ENCODE results near the gene OXTR.

Gene OXTR

DNA sequence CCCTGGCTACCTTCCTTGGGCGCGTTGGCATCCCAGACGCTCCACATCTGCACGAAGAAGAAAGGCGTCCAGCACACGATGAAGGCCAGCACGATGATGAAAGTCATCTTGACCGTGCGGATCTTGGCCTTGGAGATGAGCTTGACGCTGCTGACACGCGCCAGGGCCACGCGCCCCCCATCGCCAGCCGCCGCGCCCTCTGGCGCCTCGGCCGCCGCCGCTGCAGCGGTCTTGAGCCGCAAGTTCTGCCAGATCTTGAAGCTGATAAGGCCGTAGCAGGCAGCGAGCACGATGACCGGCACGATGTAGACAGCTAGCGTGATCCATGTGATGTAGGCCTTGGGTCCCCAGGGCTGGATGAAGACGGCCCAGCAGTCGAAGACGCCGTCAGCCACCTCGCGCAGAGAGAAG is 2.2 kb downstream of the OXTR start:
- DNase-seq: no peak

DNA sequence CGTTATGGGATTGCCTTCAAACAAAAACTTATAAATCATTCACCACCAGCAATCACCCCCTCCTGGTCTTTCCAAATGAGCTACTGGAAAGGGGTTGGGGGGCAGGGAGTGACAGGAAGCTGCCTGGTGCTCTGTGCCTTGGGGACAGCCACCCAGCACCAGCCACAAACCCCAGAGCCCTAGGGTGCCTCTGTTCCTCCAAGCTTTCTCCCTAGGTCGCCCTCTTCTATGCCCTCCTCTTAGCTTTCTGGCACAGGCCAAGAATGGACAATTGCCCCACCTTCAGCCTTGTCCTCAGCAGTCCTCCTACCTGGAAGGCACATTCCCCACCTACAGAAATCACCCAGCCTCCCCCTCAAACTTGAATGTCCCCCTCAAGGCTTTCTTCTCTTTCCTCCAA is 3.3 kb downstream of the OXTR start:
- DNase-seq: no peak

DNA sequence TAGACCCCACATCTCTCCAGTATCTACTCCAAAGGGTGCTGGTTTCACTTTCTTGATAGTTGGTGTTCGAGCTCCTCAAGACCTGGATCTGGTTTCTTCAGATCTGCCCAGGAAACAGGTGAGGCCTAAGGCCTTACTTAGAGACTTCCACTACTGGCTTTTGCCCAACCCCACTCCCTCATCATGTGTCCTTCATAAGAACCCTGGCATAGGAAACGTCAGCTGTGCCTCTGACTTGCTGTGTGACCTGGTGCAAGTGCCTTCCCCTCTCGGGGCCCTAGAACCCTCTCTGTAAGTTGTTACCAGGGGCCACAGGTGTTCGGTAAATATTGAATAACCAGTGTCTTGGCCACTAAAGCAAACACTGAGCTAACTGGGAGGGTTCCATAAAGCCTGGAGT is 3.9 kb downstream of the OXTR start:
- DNase-seq: no peak

DNA sequence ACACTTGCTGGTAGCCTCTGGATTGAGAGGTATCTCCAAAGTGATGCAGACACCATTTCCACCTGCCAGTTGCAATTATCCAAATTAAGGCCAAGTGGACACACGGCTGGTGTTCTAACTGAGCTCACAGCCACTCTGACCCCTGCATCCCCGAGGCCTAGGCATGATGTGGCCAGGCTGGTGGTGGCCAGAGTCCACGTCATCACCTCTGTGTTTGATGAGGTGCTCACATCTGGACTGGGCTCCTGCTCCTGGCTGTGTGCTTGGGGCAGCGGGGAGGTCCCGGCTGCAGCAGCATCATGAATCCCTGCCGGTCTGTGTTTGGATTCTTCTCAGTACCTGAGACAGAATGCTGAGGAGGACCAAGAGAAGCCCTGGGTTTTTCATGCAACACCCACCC is 4.9 kb downstream of the OXTR start:
- DNase-seq: no peak

DNA sequence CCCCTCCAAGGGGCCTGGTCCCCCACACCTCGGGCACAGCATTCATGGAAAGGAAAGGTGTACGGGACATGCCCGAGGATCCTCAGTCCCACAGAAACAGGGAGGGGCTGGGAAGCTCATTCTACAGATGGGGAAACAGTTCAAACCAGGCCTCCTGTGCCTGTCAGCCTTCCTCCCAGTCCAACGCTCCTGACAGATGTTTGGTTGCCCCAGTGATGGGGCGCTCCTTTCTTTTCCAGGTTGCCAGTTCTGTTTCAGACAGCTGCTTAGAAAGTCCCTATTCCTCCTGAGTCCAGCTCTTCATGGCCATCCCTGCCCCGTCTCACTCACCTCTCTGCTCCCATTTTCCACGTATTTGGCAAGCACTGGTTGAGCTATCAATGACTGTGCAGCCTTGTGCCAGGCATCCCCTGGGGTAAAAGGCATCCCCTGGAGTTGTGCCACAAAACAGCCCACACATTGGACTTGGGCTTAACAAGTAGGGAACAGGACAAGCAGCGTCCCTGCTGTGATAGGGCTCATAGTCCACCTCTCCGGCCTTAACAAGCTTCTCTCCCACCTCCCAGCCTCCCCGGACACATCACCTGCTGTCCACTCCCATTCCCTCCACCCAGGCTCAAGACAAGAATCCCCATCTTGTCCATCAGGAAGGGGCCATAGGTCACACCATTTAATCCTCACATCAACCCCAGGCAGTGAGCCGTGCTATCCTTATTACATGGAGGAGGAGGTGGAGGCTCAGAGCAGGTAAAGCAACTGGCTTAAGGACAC is 6.6 kb downstream of the OXTR start:
- DNase-seq: no peak

DNA sequence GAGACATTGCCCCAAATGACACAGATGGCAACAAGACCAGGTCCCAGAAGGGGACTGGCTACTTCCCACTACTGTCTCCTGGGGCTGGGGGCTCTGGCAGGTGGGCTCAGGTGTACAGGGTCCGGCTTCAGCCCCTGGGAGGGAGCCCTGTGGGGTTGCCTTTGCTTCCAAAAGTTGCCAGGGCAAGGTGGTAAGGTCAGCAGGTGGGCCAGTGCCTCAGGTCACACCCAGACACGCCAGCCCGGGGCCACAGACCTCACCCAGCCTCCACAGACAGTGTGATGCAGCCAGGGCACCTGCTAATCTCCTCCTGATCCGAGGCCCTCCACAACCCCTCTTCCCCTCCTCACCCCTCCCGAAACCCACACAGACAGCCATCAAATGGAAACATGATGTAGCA is 7.5 kb downstream of the OXTR start:
- DNase-seq: no peak

DNA sequence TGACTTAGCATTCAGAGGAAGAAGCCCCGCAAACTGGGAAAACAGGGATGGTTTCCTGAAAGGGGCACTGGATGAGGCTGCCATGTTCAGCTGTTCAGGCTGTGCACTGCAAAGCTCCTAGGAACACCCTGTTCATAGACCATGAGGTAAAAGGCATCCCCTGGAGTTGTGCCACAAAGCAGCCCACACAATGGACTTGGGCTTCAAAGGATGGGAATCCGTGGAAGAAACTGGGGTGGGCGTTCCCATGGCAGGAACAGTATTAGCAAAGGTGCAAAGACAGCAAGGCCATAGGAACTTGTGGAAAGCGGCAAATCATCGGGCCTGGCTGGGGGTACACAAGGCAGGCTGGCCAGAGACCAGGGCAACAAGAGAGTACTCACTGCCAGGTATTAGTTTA is 8.9 kb downstream of the OXTR start:
- DNase-seq: no peak

DNA sequence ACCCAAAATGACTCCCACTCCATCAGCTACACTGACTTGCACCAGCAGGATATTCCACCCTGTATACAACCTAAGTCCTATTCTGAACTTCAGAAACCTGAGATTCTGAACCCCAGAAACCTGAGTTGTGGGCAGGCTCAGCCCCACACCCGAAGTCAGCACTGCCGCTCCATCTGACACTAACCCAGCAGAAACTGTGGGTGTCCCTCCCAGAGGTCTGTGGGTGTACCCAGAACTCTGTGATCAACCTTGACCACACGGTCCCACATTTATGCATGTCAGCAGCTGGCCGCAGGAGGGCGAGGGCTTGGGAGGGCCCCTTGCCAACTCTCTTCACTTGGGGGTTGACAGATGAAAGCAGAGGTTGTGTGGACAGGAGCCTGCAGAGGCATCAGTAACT is 9.3 kb downstream of the OXTR start:
- no peak for DNase-seq

DNA sequence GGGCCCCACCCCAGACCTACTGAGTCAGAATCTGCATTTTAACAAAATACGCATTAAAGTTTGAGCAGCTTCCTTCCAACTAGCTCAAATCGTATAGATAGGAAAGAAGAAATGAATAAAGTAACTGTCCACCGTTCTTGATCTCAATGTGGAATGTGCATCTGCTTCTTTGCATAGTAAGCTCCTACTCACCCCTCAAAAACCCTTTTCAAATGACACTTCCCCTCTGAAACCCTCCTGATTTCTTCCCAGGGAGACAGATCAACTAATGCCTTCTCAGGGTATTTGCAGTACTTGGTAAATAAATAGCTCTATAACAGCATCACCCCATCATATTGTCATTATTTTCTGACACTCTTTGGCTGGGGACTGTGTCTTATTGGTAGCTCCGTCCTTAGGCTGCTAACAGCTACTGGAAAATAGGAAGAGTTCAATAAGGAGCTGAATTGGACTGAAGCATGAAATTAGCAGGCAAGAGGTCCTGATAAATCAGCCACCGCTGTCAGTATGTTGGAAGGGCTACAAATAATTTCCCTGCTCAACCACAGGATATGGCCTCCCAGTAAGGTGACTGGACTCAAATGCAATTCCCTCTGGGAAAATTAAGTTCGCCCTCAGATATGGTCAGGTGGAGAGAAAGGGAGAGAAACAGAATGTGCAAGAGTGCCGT is 10.2 kb downstream of the OXTR start:
- no peak for DNase-seq

DNA sequence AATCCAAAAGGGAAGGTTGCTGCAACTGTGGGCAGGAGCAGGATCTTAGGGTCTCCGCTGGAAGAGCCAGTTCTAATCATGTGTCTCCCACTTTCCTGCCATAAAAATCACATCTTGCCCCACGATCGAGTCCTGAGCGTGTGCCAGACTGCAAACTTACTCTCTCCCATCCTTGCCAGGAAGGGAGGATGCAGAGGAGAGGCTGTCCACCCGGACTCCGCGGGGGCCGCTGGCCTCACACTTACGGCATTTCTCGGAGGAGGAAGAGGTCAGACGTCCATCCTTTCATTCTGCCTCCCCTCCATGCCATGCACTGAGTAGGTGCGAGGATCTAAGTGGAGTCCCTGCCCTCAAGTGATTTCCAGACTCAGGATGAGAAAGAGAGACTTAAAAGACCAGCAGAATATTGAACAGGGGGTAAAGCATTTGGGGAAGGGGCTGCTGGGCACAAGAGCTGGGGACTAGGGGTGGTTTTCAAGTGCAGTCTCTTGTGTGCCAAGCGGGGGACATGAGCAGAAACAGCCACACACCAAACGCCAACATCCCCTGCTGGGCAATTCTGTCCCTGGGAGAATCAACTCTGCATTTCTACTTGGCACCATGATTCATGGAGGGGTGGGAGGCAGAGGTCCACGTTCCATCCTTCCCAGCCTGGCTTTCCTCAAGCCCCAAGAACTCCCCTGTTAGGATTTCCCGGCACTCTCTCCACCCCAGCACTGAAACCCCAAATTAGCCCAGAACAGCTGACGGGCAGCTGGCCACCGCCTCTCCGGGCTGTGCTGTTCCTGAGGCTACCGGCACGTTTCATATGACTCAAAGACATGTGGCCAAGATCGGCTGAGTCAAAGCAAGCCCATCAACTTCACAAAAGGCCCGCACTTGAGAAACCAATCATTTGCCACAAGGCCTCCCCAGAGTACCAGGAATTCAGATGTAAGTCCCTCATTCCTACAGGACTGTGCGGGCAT is 11.6 kb downstream of the OXTR start:
- no peak for DNase-seq

DNA sequence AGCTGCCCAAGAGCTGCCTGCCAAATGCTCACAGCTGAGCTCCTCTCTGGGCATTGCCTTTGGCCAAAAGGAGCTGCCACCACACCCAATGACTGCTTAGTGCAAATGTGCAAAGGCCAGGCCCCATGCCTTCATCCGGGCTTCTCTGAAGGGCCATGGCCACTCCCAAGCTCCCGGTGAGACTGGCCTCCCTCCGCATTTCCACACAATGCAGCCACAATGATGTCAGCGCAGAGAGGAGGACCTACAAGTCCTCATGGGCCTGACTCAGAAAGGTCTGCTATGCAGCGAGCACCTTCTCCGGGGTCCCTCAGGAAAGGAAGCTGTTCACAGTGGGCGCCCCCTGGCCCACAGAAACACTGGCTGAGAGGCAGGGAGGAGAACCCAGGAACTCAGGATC is 12.7 kb downstream of the OXTR start:
- no peak for DNase-seq

DNA sequence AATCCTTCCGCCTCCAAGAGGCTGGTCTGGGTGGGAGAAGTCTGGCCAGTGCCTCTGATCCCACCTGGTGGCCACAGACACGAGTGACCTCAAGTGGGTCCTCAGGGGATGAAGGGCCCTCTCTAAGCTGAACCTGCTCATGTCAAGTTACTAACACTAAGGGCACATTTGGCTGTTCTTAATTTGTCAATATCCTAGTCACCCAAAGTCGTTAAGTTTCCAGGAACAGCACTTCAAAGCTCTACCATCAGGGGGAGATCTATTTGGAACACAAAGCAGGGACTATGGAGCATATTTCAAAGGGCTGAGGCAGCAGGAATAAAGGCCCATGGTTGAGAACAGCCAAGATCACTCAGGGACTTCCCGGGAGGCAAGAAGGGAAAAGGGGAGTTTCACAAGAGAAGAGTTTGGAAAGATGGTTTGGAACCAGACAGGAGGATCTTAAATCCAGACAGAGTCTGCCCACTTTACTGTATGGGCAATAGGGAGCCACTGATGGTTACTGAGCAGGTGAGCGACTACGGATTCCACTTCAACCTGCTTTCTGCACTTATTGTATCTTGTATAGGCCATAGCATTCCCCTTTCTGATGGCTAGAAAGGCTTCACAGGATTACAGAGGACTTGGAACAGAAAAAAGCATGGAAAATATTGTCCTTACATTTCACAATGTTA is 13.7 kb downstream of the OXTR start:
- DNase-seq: no peak

DNA sequence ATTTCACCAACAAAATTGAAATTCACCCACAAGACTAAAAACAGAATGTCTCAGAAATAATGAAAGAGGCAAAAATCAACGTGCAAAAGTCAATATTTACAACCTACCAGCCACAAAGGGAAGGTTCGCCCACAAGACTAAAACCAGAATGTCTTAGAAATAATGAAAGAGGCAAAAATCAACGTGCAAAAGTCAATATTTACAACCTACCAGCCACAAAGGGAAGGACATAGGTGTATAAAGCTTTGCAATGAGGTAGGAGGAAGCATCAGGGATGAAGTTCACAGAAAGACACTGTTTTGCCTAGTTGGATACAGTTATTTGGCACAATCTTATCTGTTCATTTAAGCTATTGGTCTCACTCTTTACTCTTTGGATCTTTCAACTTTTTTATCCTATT is 14.3 kb downstream of the OXTR start:
- DNase-seq: no peak

DNA sequence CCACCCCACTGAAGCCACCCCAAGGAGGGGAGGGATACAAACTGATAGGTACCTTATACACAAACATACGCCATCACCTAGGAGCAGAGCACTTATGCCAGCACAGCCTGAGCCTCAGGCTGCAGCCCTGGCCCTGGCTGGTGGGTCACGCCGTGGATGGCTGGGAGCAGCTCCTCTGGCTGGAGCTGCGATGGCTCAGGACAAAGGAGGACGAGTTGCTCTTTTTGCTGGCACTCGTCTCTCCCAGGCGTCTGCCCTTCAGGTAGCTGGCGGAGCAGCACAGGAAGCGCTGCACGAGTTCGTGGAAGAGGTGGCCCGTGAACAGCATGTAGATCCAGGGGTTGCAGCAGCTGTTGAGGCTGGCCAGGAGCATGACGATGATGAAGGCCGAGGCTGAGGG is 16.6 kb downstream of the OXTR start:
- no peak for DNase-seq

DNA sequence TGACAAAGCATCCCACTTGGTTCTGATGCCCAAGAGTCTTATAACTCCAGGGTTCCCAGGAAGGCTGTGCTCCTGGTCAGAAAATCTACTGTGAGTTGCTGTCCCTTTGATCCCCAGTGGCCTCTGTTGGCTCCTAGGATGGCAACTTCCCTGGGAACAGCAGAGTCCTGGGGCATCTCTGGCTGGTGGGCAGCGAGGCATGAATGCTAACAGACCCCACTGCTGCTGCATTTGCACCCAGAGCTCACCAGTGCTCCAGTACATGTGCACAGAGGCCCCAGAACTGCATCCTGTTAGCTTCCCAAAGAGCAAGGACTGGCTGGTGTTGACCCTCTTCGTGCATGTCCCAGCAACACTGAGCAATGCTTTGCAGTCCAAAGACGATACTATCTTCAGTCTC is 20.1 kb downstream of the OXTR start:
- DNase-seq: no peak

DNA sequence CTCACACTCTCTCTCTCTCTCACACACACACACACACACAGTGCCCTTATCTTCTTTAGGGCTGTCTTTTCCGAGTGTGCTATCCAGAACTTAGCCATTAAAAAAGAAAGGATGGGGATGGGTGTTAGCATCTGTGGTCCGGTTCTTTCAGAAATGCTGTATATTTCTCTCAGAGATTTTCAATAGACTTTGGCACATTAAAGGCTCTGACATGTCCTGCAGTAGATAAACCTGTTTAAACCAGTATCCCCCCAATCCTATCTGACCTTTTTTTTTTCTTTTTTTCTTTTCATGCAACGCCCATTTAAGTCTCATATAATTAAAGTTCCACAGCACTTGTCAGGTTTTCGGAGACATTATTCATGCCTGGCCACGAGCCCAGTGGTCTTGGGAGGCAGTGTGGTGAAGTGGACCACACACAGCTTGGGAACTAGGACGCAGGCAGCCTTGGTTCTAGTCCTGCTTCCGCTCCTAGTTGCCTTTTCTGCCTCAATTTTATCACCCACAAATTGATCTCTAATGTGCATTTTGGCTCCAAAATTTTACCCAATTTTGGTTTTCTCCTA is 22.6 kb downstream of the OXTR start:
- DNase-seq: no peak

DNA sequence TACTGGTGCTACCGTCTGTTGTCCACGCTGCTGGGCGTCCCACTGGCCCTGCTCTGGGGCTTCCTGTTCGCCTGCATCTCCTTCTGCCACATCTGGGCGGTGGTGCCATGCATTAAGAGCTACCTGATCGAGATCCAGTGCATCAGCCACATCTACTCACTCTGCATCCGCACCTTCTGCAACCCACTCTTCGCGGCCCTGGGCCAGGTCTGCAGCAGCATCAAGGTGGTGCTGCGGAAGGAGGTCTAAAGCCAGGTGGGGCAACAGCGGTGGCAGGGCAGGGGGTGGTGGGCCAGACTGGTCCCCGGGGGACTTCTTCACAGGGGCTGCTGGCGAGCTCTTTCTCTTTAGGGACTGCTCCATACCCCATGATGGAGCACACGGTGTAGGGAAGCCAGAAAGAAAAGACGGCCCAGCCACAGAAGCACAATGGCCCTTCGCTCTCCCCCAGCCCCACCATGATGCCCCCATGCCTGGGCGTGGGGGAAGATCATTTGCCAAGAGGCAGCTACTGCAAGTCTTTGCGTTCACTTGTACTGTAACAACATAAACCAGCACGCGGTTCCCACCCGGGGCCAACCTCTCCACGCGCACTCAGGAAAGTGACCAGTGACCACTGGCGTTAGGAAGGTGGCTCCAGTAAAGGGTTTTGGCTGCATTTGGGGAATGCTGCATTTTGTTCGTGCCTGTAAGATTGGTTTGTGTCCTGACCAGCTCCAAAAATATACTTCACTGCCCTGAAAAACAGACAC is 23.6 kb downstream of the OXTR start:
- DNase-seq: no peak

DNA sequence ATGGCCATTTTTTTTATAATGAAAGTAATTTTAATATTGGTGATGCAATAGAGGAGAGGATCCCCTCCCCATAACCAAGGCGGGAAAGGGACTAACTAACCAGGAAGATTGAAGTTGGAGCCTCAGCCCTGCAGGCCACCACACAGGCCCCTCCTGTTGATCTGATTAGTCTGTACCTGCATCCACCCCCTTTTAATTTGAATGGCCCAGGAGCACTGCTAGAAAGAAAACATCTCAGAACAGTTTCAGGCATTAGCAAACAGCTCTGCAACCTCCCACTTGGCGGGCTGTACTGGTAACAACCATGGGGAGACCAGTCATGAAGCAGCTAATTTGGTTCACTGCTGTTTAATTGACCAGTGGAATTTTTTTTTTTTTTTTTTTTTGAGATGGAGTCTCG is 25.5 kb downstream of the OXTR start:
- no peak for DNase-seq

DNA sequence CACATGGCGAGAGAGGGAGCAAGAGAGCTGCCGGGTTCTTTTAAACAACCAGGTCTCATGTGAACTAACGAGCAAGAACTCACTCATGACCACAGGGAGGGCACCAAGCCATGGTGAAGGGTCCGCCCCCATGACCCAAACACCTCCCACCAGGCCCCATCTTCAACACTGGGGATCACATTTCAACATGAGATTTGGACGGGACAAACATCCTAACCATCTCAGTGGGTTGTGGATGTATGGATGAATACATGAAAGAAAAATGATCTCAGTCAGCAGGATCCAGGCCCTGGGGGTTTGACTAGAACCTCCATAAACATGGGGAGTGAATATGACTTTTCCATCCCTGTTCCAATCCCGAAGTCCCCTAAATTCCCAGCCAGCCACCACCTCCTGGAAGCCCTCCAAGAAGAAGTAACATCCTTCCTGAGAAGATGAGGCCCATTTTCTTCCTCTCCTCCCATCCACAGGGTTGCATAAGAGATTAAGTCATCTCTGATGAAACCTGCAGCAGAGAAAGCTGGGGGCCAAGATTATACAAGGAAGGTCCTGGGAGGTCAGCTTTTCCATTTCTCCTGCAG is 26.3 kb downstream of the OXTR start:
- DNase-seq: no peak

DNA sequence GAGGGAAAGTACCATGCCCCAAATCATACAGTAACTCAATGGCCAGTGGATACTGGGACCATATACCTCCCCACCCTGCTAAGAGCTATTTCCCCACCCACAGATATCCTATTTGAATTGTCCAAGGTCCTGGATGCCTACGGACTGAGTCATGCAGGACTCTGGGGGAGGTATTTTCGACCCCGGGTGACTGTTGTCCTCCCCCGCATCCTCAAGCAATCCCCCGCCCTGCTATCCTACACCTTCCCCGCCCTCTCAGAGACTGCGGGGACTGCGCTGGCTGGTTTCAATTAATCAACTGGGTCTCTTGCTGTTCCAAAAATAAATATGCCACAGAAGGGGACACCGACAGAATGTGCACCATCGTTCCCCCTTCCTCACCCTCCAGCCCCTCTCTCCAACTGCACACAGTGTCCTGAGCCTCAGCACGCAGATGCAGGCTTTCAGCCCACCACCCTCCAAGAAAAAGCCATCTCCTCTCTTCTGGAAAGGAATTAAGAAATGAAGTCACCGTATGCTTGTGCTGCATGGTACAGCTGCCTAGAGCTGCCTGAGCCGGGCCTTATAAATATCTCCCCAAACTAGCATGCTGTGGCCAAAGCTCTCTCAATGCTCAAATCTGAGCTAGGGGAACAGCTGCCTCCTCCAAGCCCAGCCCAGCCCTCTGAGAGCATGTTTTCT is 27.7 kb downstream of the OXTR start:
- no peak for DNase-seq

All from stimulated activated CD4-positive, alpha-beta T cell treated with anti-CD3 and anti-CD28 coated beads, Interleukin-1b, Interleukin-23, amount 100 ng/mL, for 48 hours (primary cell).